GM12878 (cell line): ENCODE data around the gene MSH5. TPM values are rescaled to one million over a fixed set of nuclear protein-coding genes. Genes with fewer than 3 reads are reported as not detected.

Experiments used
- ATAC-seq: fragments of 200-7000 bp; cut with Tn5 transposase; 3 replicates; pipeline ENCODE4 v1.9.1; 2020; ENCODE audit warnings: mild to moderate bottlenecking, moderate library complexity
- BruUV-seq: library from RNA; stranded (reverse); fragments of 400-500 nt; replicated peaks from 2 replicates; lab custom pipeline; 2021; lab: Mats Ljungman, UMichigan
- CTCF ChIA-PET: fragments of 300-600 bp; sonication (Branson Sonifier 250); formaldehyde crosslinking; extraction: SDS; loops from one replicate; lab custom pipeline; 2021; ENCODE audit warnings: inconsistent platforms; lab: Yijun Ruan, JAX
- POLR2A ChIA-PET: fragments of 350-600 bp; formaldehyde crosslinking; extraction: SDS; loops from one replicate; lab custom pipeline; 2021; ENCODE audit warnings: inconsistent platforms; lab: Charles Lee
- RAD21 ChIA-PET: fragments of 300-600 bp; sonication (Branson Sonifier 250); formaldehyde crosslinking; loops from one replicate; lab custom pipeline; 2023; ENCODE audit warnings: antibody characterized with exemption; ENCODE audit not compliant: unreplicated experiment; lab: Charles Lee
- SMC1A ChIA-PET: fragments of 300-600 bp; sonication (Branson Sonifier 250); formaldehyde crosslinking; loops from one replicate; lab custom pipeline; 2023; ENCODE audit not compliant: unreplicated experiment, uncharacterized antibody; lab: Charles Lee
- DNase-seq: peaks from one replicate; pipeline ENCODE4 v3.0.0-alpha.2; 2011; ENCODE audit warnings: low read depth, low spot score
- FAIRE-seq: peaks from 3 replicates; lab custom pipeline; 2011; peaks lifted over from hg19 to GRCh38; lab: Jason Lieb, UNC
- H2AFZ ChIP-seq: 2 replicates; pipeline ENCODE4 v1.6.0; 2011; ENCODE audit warnings: low read depth, low read length, control low read depth; ENCODE audit not compliant: control insufficient read depth
- H3K27ac ChIP-seq: 2 replicates; pipeline ENCODE4 v1.5.1; 2011; ENCODE audit warnings: control low read depth; ENCODE audit not compliant: control insufficient read depth, insufficient read depth
- H3K27me3 ChIP-seq, 2 experiments: replicated peaks in 1 of 2; 2 replicates each; pipeline versions ENCODE4 v1.6.0 to v1.6.1; 2011; ENCODE audit warnings: low read length in 1 of 2; ENCODE audit not compliant: control insufficient read depth in 2 of 2, insufficient read depth in 2 of 2
- H3K36me3 ChIP-seq, 2 experiments: 2 replicates each; pipeline ENCODE4 v1.5.1; 2011; ENCODE audit warnings: low read length in 1 of 2; ENCODE audit not compliant: control insufficient read depth in 2 of 2, insufficient read depth in 2 of 2
- H3K4me1 ChIP-seq: 2 replicates; pipeline ENCODE4 v1.6.1; 2011; ENCODE audit warnings: mild to moderate bottlenecking, low read length, moderate library complexity, mixed read lengths; ENCODE audit not compliant: control insufficient read depth, insufficient read depth
- H3K4me2 ChIP-seq: 2 replicates; pipeline ENCODE4 v1.6.0; 2011; ENCODE audit warnings: control low read depth; ENCODE audit not compliant: control insufficient read depth, insufficient read depth
- H3K4me3 ChIP-seq: fragments of 200-600 bp; sonication (generic); 2 replicates; pipeline ENCODE4 v1.5.1; 2016
- H3K79me2 ChIP-seq: 2 replicates; pipeline ENCODE4 v1.6.0; 2011; ENCODE audit warnings: low read length; ENCODE audit not compliant: control insufficient read depth, insufficient read depth
- H3K9ac ChIP-seq: 2 replicates; pipeline ENCODE4 v1.8.0; 2011; ENCODE audit warnings: low read length, control low read depth, mixed read lengths; ENCODE audit not compliant: control insufficient read depth, insufficient read depth
- H3K9me3 ChIP-seq: replicated peaks from 3 replicates; pipeline ENCODE4 v1.5.1; 2011; ENCODE audit warnings: mild to moderate bottlenecking, low read length; ENCODE audit not compliant: control insufficient read depth, insufficient read depth
- H4K20me1 ChIP-seq: 2 replicates; pipeline ENCODE4 v1.6.0; 2011; ENCODE audit not compliant: control insufficient read depth, insufficient read depth
- CBX5 ChIP-seq: sonication (generic); IDR thresholded peaks from 2 replicates; pipeline ENCODE4 v1.6.1; 2016; ENCODE audit warnings: low read depth, moderate library complexity, mild to moderate bottlenecking, inconsistent platforms
- EP300 ChIP-seq, 2 experiments: fragments of 150-350 bp in 1 of 2; IDR thresholded peaks; 2 replicates each; pipeline ENCODE4 v1.6.1; 2011 to 2012; ENCODE audit warnings: low read depth in 2 of 2, low read length in 2 of 2, borderline replicate concordance in 1 of 2, improper control_type of control experiment in 1 of 2, inconsistent platforms in 1 of 2; ENCODE audit not compliant: control insufficient read depth in 1 of 2
- ESRRA ChIP-seq: IDR thresholded peaks from 2 replicates; pipeline ENCODE4 v1.6.1; 2012; ENCODE audit warnings: mild to moderate bottlenecking, low read length, improper control_type of control experiment
- FOS ChIP-seq: IDR thresholded peaks from 3 replicates; pipeline ENCODE4 v1.6.1; 2011; ENCODE audit warnings: borderline replicate concordance; ENCODE audit not compliant: insufficient read length; ENCODE audit errors: extremely low read depth
- GABPA ChIP-seq: IDR thresholded peaks from 2 replicates; pipeline ENCODE4 v1.6.1; 2014; ENCODE audit warnings: antibody characterized with exemption, low read depth, mild to moderate bottlenecking, inconsistent platforms
- JUND ChIP-seq: IDR thresholded peaks from 2 replicates; pipeline ENCODE4 v1.6.1; 2012; ENCODE audit warnings: low read depth, mild to moderate bottlenecking, low read length, improper control_type of control experiment, moderate library complexity
- KAT2A ChIP-seq: conservative IDR thresholded peaks from 2 replicates; pipeline ENCODE4 v1.6.1; 2011; ENCODE audit warnings: low read depth, low read length; ENCODE audit not compliant: control insufficient read depth
- MEF2A ChIP-seq: IDR thresholded peaks from 2 replicates; pipeline ENCODE4 v1.6.1; 2011; ENCODE audit warnings: low read depth, mild to moderate bottlenecking, low read length, moderate library complexity; ENCODE audit not compliant: insufficient read depth
- MXI1 ChIP-seq: fragments of 150-350 bp; IDR thresholded peaks from 2 replicates; pipeline ENCODE4 v1.6.1; 2011; ENCODE audit warnings: low read depth, mild to moderate bottlenecking, inconsistent platforms, low read length, improper control_type of control experiment
- NFYA ChIP-seq: IDR thresholded peaks from 2 replicates; pipeline ENCODE4 v1.6.1; 2011; ENCODE audit warnings: low read depth, mild to moderate bottlenecking, low read length, improper control_type of control experiment, borderline replicate concordance
- NRF1 ChIP-seq: conservative IDR thresholded peaks from 2 replicates; pipeline ENCODE4 v1.6.1; 2011; ENCODE audit warnings: mild to moderate bottlenecking, low read depth, low read length, improper control_type of control experiment
- RELB ChIP-seq: fragments of 450-650 bp; IDR thresholded peaks from 2 replicates; pipeline ENCODE4 v1.6.1; 2017; ENCODE audit warnings: low read depth, mild to moderate bottlenecking, moderate library complexity
- ZZZ3 ChIP-seq: IDR thresholded peaks from 2 replicates; pipeline ENCODE4 v1.6.1; 2011; ENCODE audit warnings: low read depth; ENCODE audit not compliant: control insufficient read depth, insufficient read length
- WGBS: methylation state at CpG from one replicate; pipeline ENCODE4 v1.1.6; 2016; ENCODE audit warnings: low lambda C conversion rate; ENCODE audit not compliant: insufficient replicate concordance, insufficient coverage; ENCODE audit errors: missing lambda C conversion rate; 5-methylcytosine and 5-hydroxymethylcytosine counted together
- in situ Hi-C: fragments of 300-500 bp; cut with MboI; formaldehyde crosslinking; loops from 9 replicates; pipeline ENCODE4 v1.14.3; 2018; ENCODE audit warnings: mixed read lengths
- intact Hi-C: fragments of 100-400 bp; cut with micrococcal nuclease; formaldehyde crosslinking; loops from one replicate; pipeline ENCODE4 v1.14.2; 2022; ENCODE audit not compliant: unreplicated experiment
- polyA plus RNA-seq, 11 experiments: library from polyadenylated mRNA; depleted of rRNA in 4 of 11; unstranded in 6 of 11; stranded (reverse) in 5 of 11; fragments of >200 nt; fragmentation: Nextera tagmentation in 4 of 11; fragmentation: Illumina TruSeq in 1 of 11; extraction: Ambion mirVana in 4 of 11; extraction: Trizol in 1 of 11; gene quantifications; 1 replicate in 1 of 11; 2 replicates in 10 of 11; pipeline versions ENCODE4 v1.2.1 to v1.2.3, GENCODE V29; 2011 to 2016; ENCODE audit warnings: inconsistent platforms in 2 of 11, missing spikeins in 2 of 11, low read depth in 1 of 11
- total RNA-seq, 4 experiments: library from RNA; depleted of rRNA in 3 of 4; stranded (reverse); fragments of >200 nt in 3 of 4; fragmentation: Illumina TruSeq in 1 of 4; extraction: Trizol in 1 of 4; gene quantifications; 2 replicates each; pipeline versions ENCODE4 v1.2.1 to v1.2.3, GENCODE V29; 2013 to 2021
- TF ChIP-seq, protein P1 (sequence below): IDR thresholded peaks from 2 replicates; pipeline ENCODE4 v1.6.1; 2012; ENCODE audit warnings: improper control_type of control experiment, low read depth, low read length; ENCODE audit not compliant: insufficient replicate concordance

MSH5 gene
- total and polyA plus RNA-seq, 10 of the 15 experiments (the other 5 are each of a cell fraction or from before 2014, with no cell fraction given), result 9.1 to 52.7 (median 30.0) TPM

DNA sequence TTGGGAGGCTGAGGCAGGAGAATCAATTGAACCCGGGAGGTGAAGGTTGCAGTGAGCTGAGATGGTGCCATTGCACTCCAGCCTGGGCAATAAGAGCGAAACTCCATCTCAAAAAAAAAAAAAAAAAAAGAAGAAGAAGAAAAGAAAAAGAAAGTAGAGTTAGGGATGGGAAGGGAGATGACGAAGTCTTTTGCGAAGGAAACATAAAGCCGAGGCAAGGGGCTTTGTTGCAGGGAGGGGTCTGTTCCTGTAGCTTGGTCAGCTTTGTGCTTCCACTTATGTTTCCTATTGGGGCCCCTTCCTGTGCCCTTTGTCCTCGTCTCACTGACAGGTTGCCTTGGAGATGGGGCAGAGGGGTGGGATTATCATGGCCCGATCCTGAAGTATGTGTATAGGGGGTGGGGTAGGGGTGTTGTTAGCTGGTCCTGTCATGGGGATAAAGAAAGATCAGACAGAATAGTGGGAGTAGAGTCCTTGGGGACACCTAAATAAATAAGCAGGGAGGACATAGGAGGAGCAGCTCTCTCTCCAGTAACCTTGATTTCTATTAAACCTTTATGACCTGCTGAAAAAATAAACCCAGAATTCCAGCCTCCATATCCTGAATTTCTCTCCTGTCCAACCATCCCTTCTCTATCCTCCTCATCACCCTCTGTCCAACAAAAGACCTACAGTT lies 2.4 kb upstream of the MSH5 start:
- 17% methylated on average over 6 of the region's 7 CpGs for WGBS
- SMC1A ChIA-PET, result interaction anchor here (0.9 to 6.3 kb wide), 23 partner anchors 9 to 243 kb away, joined by 3 to 45 read pairs (median 6); partner anchors contain the start of genes ABHD16A, DDAH2, GPANK1 and HSPA1B
- H3K4me2 ChIP-seq, result peak overlapping the region; percentile 73
- H4K20me1 ChIP-seq, result 0 out of 2 replicates have a peak, but pooled peaks cover 4% of the 10 kb centered on the region
- H3K27me3 ChIP-seq, result no peaks in the 10 kb centered on the region
- BruUV-seq, result no TSS peak
- 0 out of 3 replicates have a peak, but pooled peaks have one; percentile 2 for ATAC-seq
- DNase-seq, result no peak
- H3K4me3 ChIP-seq, result peak overlapping the region; percentile 100
- in situ Hi-C loops, result no loop called here
- peak overlapping the region; percentile 98 for H3K9ac ChIP-seq
- POLR2A ChIA-PET, result interaction anchor here (0.6 to 9.7 kb wide), 21 partner anchors 8 to 439 kb away, joined by 3 to 158 read pairs (median 9); partner anchors contain the start of genes ABHD16A, BAG6, C6orf47 and DDAH2
- H3K27ac ChIP-seq, result peak overlapping the region; percentile 99
- H3K79me2 ChIP-seq, result peaks cover 51% of the 10 kb centered on the region
- no peaks in the 10 kb centered on the region for H3K9me3 ChIP-seq
- peaks cover 28% of the 10 kb centered on the region for H3K4me1 ChIP-seq
- no peak overlapping the region for H2AFZ ChIP-seq
- CTCF ChIA-PET, result interaction anchor here (0.8 to 15.8 kb wide), 22 partner anchors 9 to 191 kb away, joined by 3 to 208 read pairs (median 5); partner anchors contain the start of genes ABHD16A, AIF1, ATP6V1G2 and DDAH2
- FAIRE-seq, result no peak
- intact Hi-C loops, result loop anchor here (5.0 kb wide), 1 partner anchor 70 kb away; the partner anchor contains the start of genes CSNK2B and LY6G5B
- RAD21 ChIA-PET, result interaction anchor here (0.6 to 6.0 kb wide), 19 partner anchors 7 to 458 kb away, joined by 3 to 53 read pairs (median 7); partner anchors contain the start of genes ABHD16A, AIF1, DDAH2 and DDX39B
- H3K36me3 ChIP-seq, result peaks cover 6 to 10% of the 10 kb centered on the region in 2 experiments; a peak in 3 of 4 replicates
- TF ChIP-seq JUND (no peak), NRF1 (no peak), CBX5 (no peak), ESRRA (no peak), EP300 (IDR thresholded peaks at IDR 0.05; ENCODE audit: borderline replicate concordance in 1 of 2, control insufficient read depth in 1 of 2, low read depth in 2 of 2, low read length in 2 of 2) (no peak), RELB (no peak), GABPA (no peak), NFYA (no peak), FOS (no peak), ZZZ3 (no peak), MXI1 (no peak), KAT2A (no peak), MEF2A (no peak)
- TF ChIP-seq, protein P1, sequence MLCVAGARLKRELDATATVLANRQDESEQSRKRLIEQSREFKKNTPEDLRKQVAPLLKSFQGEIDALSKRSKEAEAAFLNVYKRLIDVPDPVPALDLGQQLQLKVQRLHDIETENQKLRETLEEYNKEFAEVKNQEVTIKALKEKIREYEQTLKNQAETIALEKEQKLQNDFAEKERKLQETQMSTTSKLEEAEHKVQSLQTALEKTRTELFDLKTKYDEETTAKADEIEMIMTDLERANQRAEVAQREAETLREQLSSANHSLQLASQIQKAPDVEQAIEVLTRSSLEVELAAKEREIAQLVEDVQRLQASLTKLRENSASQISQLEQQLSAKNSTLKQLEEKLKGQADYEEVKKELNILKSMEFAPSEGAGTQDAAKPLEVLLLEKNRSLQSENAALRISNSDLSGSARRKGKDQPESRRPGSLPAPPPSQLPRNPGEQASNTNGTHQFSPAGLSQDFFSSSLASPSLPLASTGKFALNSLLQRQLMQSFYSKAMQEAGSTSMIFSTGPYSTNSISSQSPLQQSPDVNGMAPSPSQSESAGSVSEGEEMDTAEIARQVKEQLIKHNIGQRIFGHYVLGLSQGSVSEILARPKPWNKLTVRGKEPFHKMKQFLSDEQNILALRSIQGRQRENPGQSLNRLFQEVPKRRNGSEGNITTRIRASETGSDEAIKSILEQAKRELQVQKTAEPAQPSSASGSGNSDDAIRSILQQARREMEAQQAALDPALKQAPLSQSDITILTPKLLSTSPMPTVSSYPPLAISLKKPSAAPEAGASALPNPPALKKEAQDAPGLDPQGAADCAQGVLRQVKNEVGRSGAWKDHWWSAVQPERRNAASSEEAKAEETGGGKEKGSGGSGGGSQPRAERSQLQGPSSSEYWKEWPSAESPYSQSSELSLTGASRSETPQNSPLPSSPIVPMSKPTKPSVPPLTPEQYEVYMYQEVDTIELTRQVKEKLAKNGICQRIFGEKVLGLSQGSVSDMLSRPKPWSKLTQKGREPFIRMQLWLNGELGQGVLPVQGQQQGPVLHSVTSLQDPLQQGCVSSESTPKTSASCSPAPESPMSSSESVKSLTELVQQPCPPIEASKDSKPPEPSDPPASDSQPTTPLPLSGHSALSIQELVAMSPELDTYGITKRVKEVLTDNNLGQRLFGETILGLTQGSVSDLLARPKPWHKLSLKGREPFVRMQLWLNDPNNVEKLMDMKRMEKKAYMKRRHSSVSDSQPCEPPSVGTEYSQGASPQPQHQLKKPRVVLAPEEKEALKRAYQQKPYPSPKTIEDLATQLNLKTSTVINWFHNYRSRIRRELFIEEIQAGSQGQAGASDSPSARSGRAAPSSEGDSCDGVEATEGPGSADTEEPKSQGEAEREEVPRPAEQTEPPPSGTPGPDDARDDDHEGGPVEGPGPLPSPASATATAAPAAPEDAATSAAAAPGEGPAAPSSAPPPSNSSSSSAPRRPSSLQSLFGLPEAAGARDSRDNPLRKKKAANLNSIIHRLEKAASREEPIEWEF, result no peak
